HepG2 (cell line): ENCODE measurements around the gene C20orf141. TPM values are rescaled to one million over a fixed set of nuclear protein-coding genes. Genes with fewer than 3 reads are reported as not detected.

ENCODE experiments used
- AKAP8 ChIP-seq: sonication (generic); formaldehyde crosslinking; IDR thresholded peaks from 2 replicates; pipeline ENCODE4 v1.5.1; 2020; ENCODE audit warnings: mild to moderate bottlenecking, missing genetic modification reagents
- ATF1 ChIP-seq: IDR thresholded peaks from 2 replicates; pipeline ENCODE4 v1.6.1; 2016; ENCODE audit warnings: mild to moderate bottlenecking, control low read depth
- CREB1 ChIP-seq, 2 experiments: fragments of 450-650 bp in 1 of 2; IDR thresholded peaks; 2 replicates each; pipeline ENCODE4 v1.6.1; 2016 to 2017; ENCODE audit warnings: control low read depth in 1 of 2, mild to moderate bottlenecking in 1 of 2, missing compliant biosample characterization in 1 of 2, missing genetic modification characterization in 1 of 2
- DBP ChIP-seq: sonication (generic); formaldehyde crosslinking; IDR thresholded peaks from 2 replicates; pipeline ENCODE4 v1.4.0; 2020; ENCODE audit warnings: missing genetic modification reagents; ENCODE audit errors: not compliant biosample characterization
- GATA4 ChIP-seq: sonication (generic); IDR thresholded peaks from 2 replicates; pipeline ENCODE4 v1.6.1; 2016; ENCODE audit warnings: antibody characterized with exemption, low read depth, borderline replicate concordance
- HMGXB3 ChIP-seq: sonication (generic); formaldehyde crosslinking; IDR thresholded peaks from 2 replicates; pipeline ENCODE4 v1.4.0; 2020; ENCODE audit warnings: missing genetic modification reagents, borderline replicate concordance
- ISL2 ChIP-seq: sonication (generic); formaldehyde crosslinking; IDR thresholded peaks from 2 replicates; pipeline ENCODE4 v1.5.0; 2020; ENCODE audit warnings: missing genetic modification reagents
- KMT2B ChIP-seq: IDR thresholded peaks from 2 replicates; pipeline ENCODE4 v1.6.1; 2016; ENCODE audit warnings: missing genetic modification reagents, missing compliant biosample characterization
- MTA1 ChIP-seq: sonication (generic); formaldehyde crosslinking; IDR thresholded peaks from 2 replicates; pipeline ENCODE4 v1.4.0; 2020; ENCODE audit warnings: missing genetic modification reagents, mild to moderate bottlenecking, borderline replicate concordance
- SCMH1 ChIP-seq: sonication (generic); formaldehyde crosslinking; IDR thresholded peaks from 2 replicates; pipeline ENCODE4 v1.9.0; 2021; ENCODE audit warnings: missing genetic modification reagents, mild to moderate bottlenecking, borderline replicate concordance
- SKI ChIP-seq: fragments of 450-650 bp; IDR thresholded peaks from one replicate; pipeline ENCODE4 v1.6.1; 2018; ENCODE audit warnings: mild to moderate bottlenecking; ENCODE audit not compliant: partially characterized antibody
- SP5 ChIP-seq: IDR thresholded peaks from 2 replicates; pipeline ENCODE4 v1.6.1; 2016; ENCODE audit warnings: low read depth, borderline replicate concordance
- SSRP1 ChIP-seq: IDR thresholded peaks from 2 replicates; pipeline ENCODE4 v1.6.1; 2016; ENCODE audit warnings: control low read depth
- TCF7L2 ChIP-seq: IDR thresholded peaks from 2 replicates; pipeline ENCODE4 v1.6.1; 2011; ENCODE audit warnings: mild to moderate bottlenecking, low read depth, low read length, moderate library complexity
- TERF1 ChIP-seq: sonication (generic); formaldehyde crosslinking; IDR thresholded peaks from 2 replicates; pipeline ENCODE4 v1.8.0; 2022; ENCODE audit warnings: mild to moderate bottlenecking, missing genetic modification reagents, moderate library complexity
- THAP9 ChIP-seq: sonication (generic); formaldehyde crosslinking; IDR thresholded peaks from 2 replicates; pipeline ENCODE4; 2020; ENCODE audit warnings: missing genetic modification reagents, mild to moderate bottlenecking, borderline replicate concordance
- ZC3H4 ChIP-seq: sonication (generic); formaldehyde crosslinking; IDR thresholded peaks from 2 replicates; pipeline ENCODE4 v1.4.0; 2020; ENCODE audit warnings: missing genetic modification reagents, borderline replicate concordance
- ZFX ChIP-seq: sonication (generic); formaldehyde crosslinking; IDR thresholded peaks from 2 replicates; pipeline ENCODE4 v1.4.0; 2020; ENCODE audit warnings: mild to moderate bottlenecking, low read depth, missing genetic modification reagents, moderate library complexity
- ZNF121 ChIP-seq: sonication (generic); formaldehyde crosslinking; IDR thresholded peaks from 2 replicates; pipeline ENCODE4 v1.5.0; 2020; ENCODE audit warnings: mild to moderate bottlenecking, missing genetic modification reagents
- ZNF3 ChIP-seq: IDR thresholded peaks from 2 replicates; pipeline ENCODE4 v1.7.0; 2017; ENCODE audit warnings: inconsistent platforms
- ZNF460 ChIP-seq: sonication (generic); formaldehyde crosslinking; IDR thresholded peaks from 2 replicates; pipeline ENCODE4 v1.5.1; 2020; ENCODE audit warnings: missing genetic modification reagents, mild to moderate bottlenecking, borderline replicate concordance
- ZNF614 ChIP-seq: IDR thresholded peaks from 2 replicates; pipeline ENCODE4 v1.6.1; 2018; ENCODE audit warnings: missing biosample characterization, missing genetic modification reagents, inconsistent platforms, borderline replicate concordance
- polyA plus RNA-seq, 8 experiments: library from polyadenylated mRNA; depleted of rRNA in 3 of 8; stranded (reverse) in 7 of 8; unstranded in 1 of 8; fragments of >200 nt; fragmentation: Illumina TruSeq in 4 of 8; extraction: Trizol in 4 of 8; gene quantifications; 2 replicates each; pipeline versions ENCODE4 v1.2.1 to v1.2.3, GENCODE V29; 2011 to 2016; ENCODE audit warnings: low read depth in 4 of 8, missing spikeins in 1 of 8, mixed read lengths in 1 of 8; ENCODE audit not compliant: insufficient read depth in 1 of 8
- total RNA-seq, 5 experiments: library from RNA; depleted of rRNA; stranded (reverse); fragments of >200 nt; fragmentation: Illumina TruSeq; extraction: Trizol; gene quantifications; 2 replicates each; pipeline ENCODE4 v1.2.3, GENCODE V29; 2016; ENCODE audit warnings: low read depth in 1 of 5

The C20orf141 gene
- total and polyA plus RNA-seq, 2 of the 13 experiments (the other 11 are each of a cell fraction or from before 2014, with no cell fraction given) = not detected

GRCh38 chr20:2840967-2841531 lies 26.3 kb downstream of the C20orf141 start (continued):
- no peak for TF ChIP-seq HMGXB3 (CRISPR knock-in tag)
- no peak for TF ChIP-seq GATA4
- TF ChIP-seq AKAP8 (CRISPR knock-in tag) = peak; percentile 71; the same call in 1 of the 2 replicates
- TF ChIP-seq ISL2 = peak; percentile 64; the same call in 1 of the 2 replicates
- TF ChIP-seq ZC3H4 (CRISPR knock-in tag) = no peak
- no peak for TF ChIP-seq SCMH1 (CRISPR knock-in tag)
- TF ChIP-seq ZNF614 (CRISPR knock-in tag) = no peak
- peak; percentile 49 for TF ChIP-seq ZFX (CRISPR knock-in tag)
- no peak for TF ChIP-seq SKI
- no peak for TF ChIP-seq ZNF3 (CRISPR knock-in tag)
- no peak for TF ChIP-seq TCF7L2
- no peak for TF ChIP-seq CREB1 (IDR thresholded peaks at IDR 0.05)
- no peak for TF ChIP-seq CREB1 (CRISPR knock-in tag; IDR thresholded peaks at IDR 0.05)
- TF ChIP-seq TERF1 (CRISPR knock-in tag) = no peak
- TF ChIP-seq MTA1 = no peak
- TF ChIP-seq ZNF121 (CRISPR knock-in tag) = no peak
- no peak for TF ChIP-seq KMT2B
- peak; percentile 80 for TF ChIP-seq DBP
- TF ChIP-seq SP5 (CRISPR knock-in tag) = peak; percentile 57; the same call in 1 of the 2 replicates
- TF ChIP-seq ZNF460 (CRISPR knock-in tag) = no peak
- TF ChIP-seq THAP9 = no peak; the same call in 1 of the 2 replicates
- no peak for TF ChIP-seq ATF1
- TF ChIP-seq SSRP1 (CRISPR knock-in tag) = no peak
